ENCODE measurements around the gene MEGF6. TPM values are rescaled to one million over a fixed set of nuclear protein-coding genes. Genes with fewer than 3 reads are reported as not detected.

MEGF6 gene
- polyA plus RNA-seq, 1 donor (not counting 4 experiments of a cell fraction or from before 2014, with no cell fraction given) = 0.24 TPM

DNA sequence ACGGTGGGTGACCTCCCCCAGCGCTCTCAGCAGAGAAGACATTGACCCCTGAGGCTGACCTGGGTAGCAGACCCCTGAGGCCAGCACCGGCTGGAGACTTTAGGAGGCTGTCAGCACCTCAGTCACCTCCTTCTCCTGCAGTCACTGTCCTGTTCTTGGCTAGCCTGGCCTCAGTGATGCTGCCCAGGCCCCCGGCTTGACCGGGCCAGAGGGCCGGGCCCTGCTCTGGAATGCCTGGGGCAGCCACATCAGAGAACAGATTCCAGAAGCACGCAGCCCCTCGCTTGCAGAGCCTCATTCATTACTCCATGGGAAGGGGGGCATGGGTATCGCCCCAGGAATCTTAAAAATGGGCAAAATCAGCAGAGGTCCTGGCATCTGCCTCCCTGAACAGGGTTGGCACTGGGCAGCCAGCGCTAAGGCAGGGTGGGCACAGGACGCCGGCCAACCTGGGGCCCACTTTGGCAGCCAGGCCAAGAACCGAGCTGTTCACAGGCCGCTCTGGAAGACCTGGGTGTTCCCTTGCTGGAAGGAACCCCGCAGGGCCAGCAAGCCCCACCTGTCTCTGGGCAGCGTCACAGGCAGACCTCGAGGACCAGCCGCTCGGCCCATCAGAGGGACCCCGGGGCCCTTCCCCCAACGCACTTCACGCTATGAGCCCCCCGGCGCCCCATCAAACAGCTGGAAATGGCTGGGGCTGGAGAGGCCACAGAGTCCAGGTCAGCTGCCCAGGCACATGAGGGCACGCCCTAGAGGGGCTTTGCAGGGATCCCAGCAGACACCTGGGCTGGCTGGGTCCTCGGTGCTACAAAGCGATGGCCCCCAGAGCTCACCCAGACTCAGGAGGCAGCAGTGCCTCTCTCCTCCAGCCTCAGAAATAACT is 45.1 kb downstream of the MEGF6 start:
- Histone ChIP-seq H4K20me1 (ENCODE audit: control insufficient read depth, extremely low read depth, insufficient read depth, low read length) (no peaks in the 10 kb centered on the region), H3K4me3 (ENCODE audit: control insufficient read depth in 2 of 3, extremely low read depth in 1 of 3, insufficient read depth in 2 of 3, low read depth in 1 of 3, low read length in 3 of 3) (no peak overlapping the region), H3K27ac (ENCODE audit: control insufficient read depth, insufficient read depth, low read length) (no peak overlapping the region), H3K9ac (ENCODE audit: control insufficient read depth, extremely low read depth, insufficient read depth, low read length) (no peak overlapping the region), H3K27me3 (ENCODE audit: control insufficient read depth, extremely low read depth, insufficient read depth, low read length) (peaks cover 3% of the 10 kb centered on the region), H3K4me1 (ENCODE audit: control insufficient read depth, extremely low read depth, insufficient read depth, low read length) (peaks cover 2% of the 10 kb centered on the region), H3K4me2 (ENCODE audit: control insufficient read depth, extremely low read depth, insufficient read depth, low read depth, low read length) (no peak overlapping the region), H3K9me1 (ENCODE audit: control insufficient read depth, extremely low read depth, insufficient read depth, low read length) (no peaks in the 10 kb centered on the region), H2AFZ (ENCODE audit: control insufficient read depth, low read length) (no peak overlapping the region), H3K36me3 (ENCODE audit: control insufficient read depth in 2 of 2, extremely low read depth in 1 of 2, insufficient read depth in 2 of 2, low read length in 2 of 2) (no peaks in the 10 kb centered on the region), H3K79me2 (ENCODE audit: control insufficient read depth, insufficient read depth, low read length) (no peaks in the 10 kb centered on the region), H3K9me3 (ENCODE audit: control insufficient read depth, low read depth, low read length) (no peaks in the 10 kb centered on the region)
- FAIRE-seq (no peak), DNase-seq (ENCODE audit: low read depth, low spot score) (no peak)
- dilution Hi-C loops (cut with MboI; ENCODE audit: extremely low pct_ligation_motif_present, low sequenced_read_pairs) = no loop called here
- TF ChIP-seq, protein P1, sequence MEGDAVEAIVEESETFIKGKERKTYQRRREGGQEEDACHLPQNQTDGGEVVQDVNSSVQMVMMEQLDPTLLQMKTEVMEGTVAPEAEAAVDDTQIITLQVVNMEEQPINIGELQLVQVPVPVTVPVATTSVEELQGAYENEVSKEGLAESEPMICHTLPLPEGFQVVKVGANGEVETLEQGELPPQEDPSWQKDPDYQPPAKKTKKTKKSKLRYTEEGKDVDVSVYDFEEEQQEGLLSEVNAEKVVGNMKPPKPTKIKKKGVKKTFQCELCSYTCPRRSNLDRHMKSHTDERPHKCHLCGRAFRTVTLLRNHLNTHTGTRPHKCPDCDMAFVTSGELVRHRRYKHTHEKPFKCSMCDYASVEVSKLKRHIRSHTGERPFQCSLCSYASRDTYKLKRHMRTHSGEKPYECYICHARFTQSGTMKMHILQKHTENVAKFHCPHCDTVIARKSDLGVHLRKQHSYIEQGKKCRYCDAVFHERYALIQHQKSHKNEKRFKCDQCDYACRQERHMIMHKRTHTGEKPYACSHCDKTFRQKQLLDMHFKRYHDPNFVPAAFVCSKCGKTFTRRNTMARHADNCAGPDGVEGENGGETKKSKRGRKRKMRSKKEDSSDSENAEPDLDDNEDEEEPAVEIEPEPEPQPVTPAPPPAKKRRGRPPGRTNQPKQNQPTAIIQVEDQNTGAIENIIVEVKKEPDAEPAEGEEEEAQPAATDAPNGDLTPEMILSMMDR (optimal IDR thresholded peaks at IDR 0.05 in 1 of 3, IDR thresholded peaks at IDR 0.05 in 1 of 3, conservative IDR thresholded peaks at IDR 0.05 in 1 of 3; ENCODE audit: extremely low read depth in 1 of 3, insufficient read depth in 2 of 3, low read length in 3 of 3) = no peak
- no peak for TF ChIP-seq EZH2 (IDR thresholded peaks at IDR 0.05; ENCODE audit: low read length)

DNA sequence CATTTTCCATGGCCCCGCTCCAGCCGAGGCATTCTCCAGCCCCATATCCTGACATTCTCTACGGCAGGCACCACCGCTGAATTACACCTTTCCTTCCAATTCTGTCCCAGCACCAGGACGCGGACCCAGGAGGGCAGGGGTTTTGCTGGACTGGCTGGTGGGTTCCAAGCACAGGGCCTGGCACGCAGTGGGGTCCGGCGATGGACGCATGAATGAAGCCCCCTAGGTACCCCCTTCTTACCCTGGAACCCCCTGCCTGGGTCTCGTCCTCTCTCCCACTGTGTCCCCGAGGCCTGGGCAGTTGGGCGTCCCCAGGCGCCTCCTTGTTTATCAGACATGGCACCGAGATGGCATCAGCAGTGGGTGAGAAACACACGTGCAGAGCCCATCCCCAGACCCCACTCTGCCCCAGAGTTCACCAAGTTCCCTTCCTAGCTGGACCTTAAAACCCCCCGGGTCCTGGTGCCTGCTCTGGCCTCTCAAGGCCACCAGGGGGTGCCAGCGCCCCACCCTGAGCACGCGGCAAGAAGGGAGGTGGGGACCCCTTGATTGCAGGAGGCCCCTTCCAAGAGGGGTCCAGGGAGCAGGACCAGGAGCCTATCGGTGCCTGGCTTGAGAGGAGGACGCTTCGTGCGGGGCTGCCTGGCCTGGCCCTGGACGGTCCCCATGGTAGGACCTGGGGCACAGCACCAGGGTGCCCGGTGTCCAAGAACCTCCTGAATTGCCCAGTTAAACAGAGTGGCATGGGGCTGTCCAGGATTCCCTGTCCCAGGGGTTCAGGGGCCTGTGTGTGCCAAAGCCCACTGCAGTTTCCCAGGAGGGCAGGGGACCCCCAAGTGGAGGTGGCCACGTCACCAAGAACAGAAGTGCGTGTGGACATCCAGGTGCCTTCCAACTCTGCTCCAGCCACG is 46.1 kb downstream of the MEGF6 start:
- Histone ChIP-seq H3K4me2 (ENCODE audit: control insufficient read depth, extremely low read depth, insufficient read depth, low read depth, low read length) (no peak overlapping the region), H3K9me1 (ENCODE audit: control insufficient read depth, extremely low read depth, insufficient read depth, low read length) (no peaks in the 10 kb centered on the region), H3K36me3 (ENCODE audit: control insufficient read depth in 2 of 2, extremely low read depth in 1 of 2, insufficient read depth in 2 of 2, low read length in 2 of 2) (no peaks in the 10 kb centered on the region), H3K9me3 (ENCODE audit: control insufficient read depth, low read depth, low read length) (no peaks in the 10 kb centered on the region), H3K79me2 (ENCODE audit: control insufficient read depth, insufficient read depth, low read length) (no peaks in the 10 kb centered on the region), H2AFZ (ENCODE audit: control insufficient read depth, low read length) (no peak overlapping the region), H3K4me1 (ENCODE audit: control insufficient read depth, extremely low read depth, insufficient read depth, low read length) (peaks cover 2% of the 10 kb centered on the region), H3K27me3 (ENCODE audit: control insufficient read depth, extremely low read depth, insufficient read depth, low read length) (peaks cover 9% of the 10 kb centered on the region), H3K9ac (ENCODE audit: control insufficient read depth, extremely low read depth, insufficient read depth, low read length) (no peak overlapping the region), H3K27ac (ENCODE audit: control insufficient read depth, insufficient read depth, low read length) (no peak overlapping the region), H3K4me3 (ENCODE audit: control insufficient read depth in 2 of 3, extremely low read depth in 1 of 3, insufficient read depth in 2 of 3, low read depth in 1 of 3, low read length in 3 of 3) (no peak overlapping the region), H4K20me1 (ENCODE audit: control insufficient read depth, extremely low read depth, insufficient read depth, low read length) (no peaks in the 10 kb centered on the region)
- dilution Hi-C loops (cut with MboI; ENCODE audit: extremely low pct_ligation_motif_present, low sequenced_read_pairs) = no loop called here
- no peak for TF ChIP-seq EZH2 (IDR thresholded peaks at IDR 0.05; ENCODE audit: low read length)
- TF ChIP-seq, protein P1 (optimal IDR thresholded peaks at IDR 0.05 in 1 of 3, IDR thresholded peaks at IDR 0.05 in 1 of 3, conservative IDR thresholded peaks at IDR 0.05 in 1 of 3; ENCODE audit: extremely low read depth in 1 of 3, insufficient read depth in 2 of 3, low read length in 3 of 3) = peak; percentile 75 to 88 (median 80)
- FAIRE-seq (no peak), DNase-seq (ENCODE audit: low read depth, low spot score) (no peak)
